ENCODE results near the gene PCDHGA7. TPM values are rescaled to one million over a fixed set of nuclear protein-coding genes. Genes with fewer than 3 reads are reported as not detected.

Gene PCDHGA7
- total and polyA plus RNA-seq, 10 donors, result 0.18 to 5.4 (median 2.0) TPM

GRCh38 chr5:141356133-141356532, 26.4 kb upstream of the PCDHGA7 start:
- H3K36me3 ChIP-seq, result no peaks in the 10 kb centered on the region
- no peak overlapping the region for H3K4me3 ChIP-seq
- H3K9me3 ChIP-seq, result peaks cover 0 to 100% (median 85%) of the 10 kb centered on the region in 8 donors
- WGBS, 5 donors, result 65 to 74% (median 69%) methylated on average over 5 of the region's 5 CpGs
- H3K27ac ChIP-seq, result no peak overlapping the region
- no peak for TF ChIP-seq POLR2A (IDR thresholded peaks at IDR 0.05)
- H3K27me3 ChIP-seq (replicated peaks in 1 of 7), result peaks cover 0 to 92% (median 10%) of the 10 kb centered on the region in 7 donors
- no peak for DNase-seq
- H3K4me1 ChIP-seq, result no peaks in the 10 kb centered on the region
- intact Hi-C loops (cut with DNase I; ENCODE audit: low total_unique reads), result no loop called here

GRCh38 chr5:141356950-141357349, 25.6 kb upstream of the PCDHGA7 start:
- intact Hi-C loops (cut with DNase I; ENCODE audit: low total_unique reads), result no loop called here
- no peak overlapping the region for H3K4me3 ChIP-seq
- H3K27ac ChIP-seq, result no peak overlapping the region
- H3K4me1 ChIP-seq, result no peaks in the 10 kb centered on the region
- peaks cover 0 to 100% (median 85%) of the 10 kb centered on the region in 8 donors for H3K9me3 ChIP-seq
- no peak for TF ChIP-seq POLR2AphosphoS5 (IDR thresholded peaks at IDR 0.05)
- no peak for TF ChIP-seq CTCF (IDR thresholded peaks at IDR 0.05 in 8 of 11, conservative IDR thresholded peaks at IDR 0.05 in 3 of 11)
- no peak for TF ChIP-seq POLR2A (IDR thresholded peaks at IDR 0.05)
- peaks cover 0 to 92% (median 5%) of the 10 kb centered on the region in 7 donors for H3K27me3 ChIP-seq (replicated peaks in 1 of 7)
- 43 to 57% (median 45%) methylated on average over 16 to 19 of the region's 19 CpGs for WGBS, 5 donors
- DNase-seq, result no peak
- no peaks in the 10 kb centered on the region for H3K36me3 ChIP-seq

- intact Hi-C loops (cut with DNase I; ENCODE audit: low total_unique reads), result no loop called here
- H3K27ac ChIP-seq, result no peak within 1 kb of the TSS
- H3K4me1 ChIP-seq, result no peaks in the 10 kb centered on the region
- peak within 1 kb of the TSS in 5 of 8 donors; percentile 2 to 60 (median 24) for H3K4me3 ChIP-seq
- H3K9me3 ChIP-seq, result peaks cover 0 to 100% (median 97%) of the 10 kb centered on the region in 8 donors
- DNase-seq, result no peak
- peaks cover 0 to 94% (median 16%) of the 10 kb centered on the region in 7 donors for H3K27me3 ChIP-seq (replicated peaks in 1 of 7)
- no peak for TF ChIP-seq POLR2A (IDR thresholded peaks at IDR 0.05)
- peak in 5 of 11 experiments; percentile 22 to 38 (median 27) for TF ChIP-seq CTCF (IDR thresholded peaks at IDR 0.05 in 8 of 11, conservative IDR thresholded peaks at IDR 0.05 in 3 of 11)
- 15 to 23% (median 18%) methylated on average over 23 to 24 of the region's 24 CpGs for WGBS, 5 donors
- H3K36me3 ChIP-seq, result peaks cover 0 to 7% (median 0%) of the 10 kb centered on the region in 6 donors
Measured at GRCh38 chr5:141359790-141360426, 22.6 kb upstream of the PCDHGA7 start, which contains the start of gene PCDHGB2. TSS of gene PCDHGB2 (plus strand) at chr5:141359994. CDS start at chr5:141360136, 142 bp downstream.

- Histone ChIP-seq H3K4me3 (peak overlapping the region in 1 of 8 donors; percentile 60), H3K36me3 (peaks cover 0 to 7% (median 0%) of the 10 kb centered on the region in 6 donors), H3K4me1 (no peaks in the 10 kb centered on the region), H3K9me3 (peaks cover 0 to 100% (median 97%) of the 10 kb centered on the region in 8 donors), H3K27me3 (replicated peaks in 1 of 7) (peaks cover 0 to 94% (median 17%) of the 10 kb centered on the region in 7 donors), H3K27ac (no peak overlapping the region)
- intact Hi-C loops (cut with DNase I; ENCODE audit: low total_unique reads), result no loop called here
- TF ChIP-seq POLR2A (IDR thresholded peaks at IDR 0.05), result no peak
- TF ChIP-seq CTCF (IDR thresholded peaks at IDR 0.05 in 8 of 11, conservative IDR thresholded peaks at IDR 0.05 in 3 of 11), result no peak
- TF ChIP-seq POLR2AphosphoS5 (IDR thresholded peaks at IDR 0.05), result no peak
- DNase-seq, result no peak
- 35 to 55% (median 47%) methylated on average over 15 of the region's 15 CpGs for WGBS, 5 donors
Measured at GRCh38 chr5:141360685-141361084, 21.9 kb upstream of the PCDHGA7 start.

Measured in spleen (tissue), 11 donors.